DOHH2 (cell line): ENCODE results near the gene H6PD.

Experiments
- H3F3A ChIP-seq: fragments of 200-600 bp; sonication (generic), shearing (Covaris generic); 2 replicates; pipeline ENCODE4 v1.6.0; 2016; ENCODE audit warnings: antibody characterized with exemption, mild to moderate bottlenecking; ENCODE audit not compliant: control insufficient read depth, insufficient read depth
- H3K27ac ChIP-seq: fragments of 200-600 bp; sonication (generic); 2 replicates; pipeline ENCODE4 v1.5.1; 2014; ENCODE audit warnings: low read depth, mild to moderate bottlenecking, low read length, moderate library complexity
- H3K27me3 ChIP-seq: fragments of 200-600 bp; sonication (generic); 2 replicates; pipeline ENCODE4 v1.6.1; 2014; ENCODE audit warnings: mild to moderate bottlenecking, low read length, mixed read lengths; ENCODE audit not compliant: control insufficient read depth
- H3K36me3 ChIP-seq: fragments of 200-600 bp; sonication (generic); 2 replicates; pipeline ENCODE4 v1.6.1; 2014; ENCODE audit warnings: mild to moderate bottlenecking, low read length, moderate library complexity, mixed read lengths; ENCODE audit not compliant: control insufficient read depth
- H3K4me1 ChIP-seq: fragments of 200-600 bp; sonication (generic); 2 replicates; pipeline ENCODE4 v1.6.1; 2014; ENCODE audit warnings: mild to moderate bottlenecking, low read length, mixed read lengths; ENCODE audit not compliant: control insufficient read depth
- H3K4me2 ChIP-seq: fragments of 200-600 bp; sonication (generic); 2 replicates; pipeline ENCODE4 v1.6.0; 2014; ENCODE audit warnings: mild to moderate bottlenecking, low read length, moderate library complexity
- H3K4me3 ChIP-seq: fragments of 200-600 bp; sonication (generic); 2 replicates; pipeline ENCODE4 v1.5.1; 2014; ENCODE audit warnings: mild to moderate bottlenecking, low read length, mixed read lengths
- H3K79me2 ChIP-seq: fragments of 200-600 bp; sonication (generic); 2 replicates; pipeline ENCODE4 v1.6.1; 2014; ENCODE audit warnings: mild to moderate bottlenecking, low read length, mixed read lengths; ENCODE audit not compliant: control insufficient read depth
- H3K9me2 ChIP-seq: fragments of 200-600 bp; sonication (generic); replicated peaks from 2 replicates; pipeline ENCODE4 v1.6.1; 2014; ENCODE audit warnings: mild to moderate bottlenecking, low read length, mixed read lengths; ENCODE audit not compliant: control insufficient read depth
- H3K9me3 ChIP-seq: fragments of 200-600 bp; sonication (generic); 2 replicates; pipeline ENCODE4 v1.6.1; 2014; ENCODE audit warnings: antibody characterized with exemption, low read length, mixed read lengths; ENCODE audit not compliant: control insufficient read depth, insufficient read depth
- H4K20me1 ChIP-seq: fragments of 200-600 bp; sonication (generic); 2 replicates; pipeline ENCODE4 v1.6.0; 2014; ENCODE audit warnings: low read depth, mild to moderate bottlenecking, antibody characterized with exemption, low read length, moderate library complexity; ENCODE audit not compliant: control insufficient read depth, insufficient read depth
- EZH2phosphoT487 ChIP-seq: fragments of 200-600 bp; sonication (generic); IDR thresholded peaks from 2 replicates; pipeline ENCODE4 v1.6.1; 2017; ENCODE audit warnings: borderline replicate concordance, mild to moderate bottlenecking, antibody characterized with exemption, low read length, moderate library complexity, mixed read lengths
- TF ChIP-seq, protein P1 (sequence below): fragments of 200-600 bp; sonication (generic); IDR thresholded peaks from one replicate; pipeline ENCODE4 v1.5.1; 2014; ENCODE audit warnings: antibody characterized with exemption, mild to moderate bottlenecking, low read depth, low read length; ENCODE audit not compliant: poor library complexity, severe bottlenecking

Gene H6PD

GRCh38 chr1:9292361-9293240, 58.0 kb downstream of the H6PD start, which contains the start of gene SPSB1:
Gene SPSB1 (plus strand): TSS chr1:9292894. CDS start chr1:9355892, 62,998 bp downstream.
- H3K27me3 ChIP-seq, result peaks cover 6% of the 10 kb centered on the region
- H3K27ac ChIP-seq, result no peak within 1 kb of the TSS
- peak within 1 kb of the TSS; percentile 92 for H3K4me2 ChIP-seq

DNA sequence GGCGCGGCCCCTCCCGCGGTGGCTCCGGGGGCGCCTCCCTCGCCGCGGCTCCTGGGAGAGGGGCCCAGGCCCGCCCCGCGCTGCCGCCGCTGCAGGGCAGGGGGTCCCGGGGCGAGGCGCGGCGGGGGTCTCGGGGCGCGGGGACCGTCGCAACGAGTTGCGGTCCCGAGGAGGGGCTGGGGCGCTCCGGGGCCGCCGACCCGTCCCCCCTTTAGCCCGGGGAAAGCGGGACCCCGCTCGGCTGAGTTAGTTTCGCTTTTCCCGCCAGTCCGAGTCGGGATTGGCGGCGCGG, 58.6 kb downstream of the H6PD start:
- H3K79me2 ChIP-seq, result peaks cover 49% of the 10 kb centered on the region
- no peaks in the 10 kb centered on the region for H3K9me2 ChIP-seq
- peak overlapping the region; percentile 92 for H3K4me2 ChIP-seq
- peaks cover 25% of the 10 kb centered on the region for H3K4me1 ChIP-seq
- TF ChIP-seq, protein P1, sequence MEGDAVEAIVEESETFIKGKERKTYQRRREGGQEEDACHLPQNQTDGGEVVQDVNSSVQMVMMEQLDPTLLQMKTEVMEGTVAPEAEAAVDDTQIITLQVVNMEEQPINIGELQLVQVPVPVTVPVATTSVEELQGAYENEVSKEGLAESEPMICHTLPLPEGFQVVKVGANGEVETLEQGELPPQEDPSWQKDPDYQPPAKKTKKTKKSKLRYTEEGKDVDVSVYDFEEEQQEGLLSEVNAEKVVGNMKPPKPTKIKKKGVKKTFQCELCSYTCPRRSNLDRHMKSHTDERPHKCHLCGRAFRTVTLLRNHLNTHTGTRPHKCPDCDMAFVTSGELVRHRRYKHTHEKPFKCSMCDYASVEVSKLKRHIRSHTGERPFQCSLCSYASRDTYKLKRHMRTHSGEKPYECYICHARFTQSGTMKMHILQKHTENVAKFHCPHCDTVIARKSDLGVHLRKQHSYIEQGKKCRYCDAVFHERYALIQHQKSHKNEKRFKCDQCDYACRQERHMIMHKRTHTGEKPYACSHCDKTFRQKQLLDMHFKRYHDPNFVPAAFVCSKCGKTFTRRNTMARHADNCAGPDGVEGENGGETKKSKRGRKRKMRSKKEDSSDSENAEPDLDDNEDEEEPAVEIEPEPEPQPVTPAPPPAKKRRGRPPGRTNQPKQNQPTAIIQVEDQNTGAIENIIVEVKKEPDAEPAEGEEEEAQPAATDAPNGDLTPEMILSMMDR, result no peak
- no peak for TF ChIP-seq EZH2phosphoT487
- peaks cover 2% of the 10 kb centered on the region; the same call in 1 of the 2 replicates for H3F3A ChIP-seq
- peak overlapping the region; percentile 91 for H3K4me3 ChIP-seq
- H4K20me1 ChIP-seq, result peaks cover 12% of the 10 kb centered on the region
- H3K27me3 ChIP-seq, result peaks cover 6% of the 10 kb centered on the region
- H3K36me3 ChIP-seq, result no peaks in the 10 kb centered on the region
- peaks cover 4% of the 10 kb centered on the region; the same call in 1 of the 2 replicates for H3K9me3 ChIP-seq
- no peak overlapping the region for H3K27ac ChIP-seq

More at GRCh38 chr1:9292361-9293240, 58.0 kb downstream of the H6PD start, which contains the start of gene SPSB1:
- peaks cover 25% of the 10 kb centered on the region for H3K4me1 ChIP-seq
- no peaks in the 10 kb centered on the region for H3K9me2 ChIP-seq
- peaks cover 8% of the 10 kb centered on the region for H3K9me3 ChIP-seq
- H4K20me1 ChIP-seq, result peaks cover 12% of the 10 kb centered on the region
- peaks cover 45% of the 10 kb centered on the region for H3K79me2 ChIP-seq
- TF ChIP-seq, protein P1, result no peak
- no peak for TF ChIP-seq EZH2phosphoT487
- no peaks in the 10 kb centered on the region for H3K36me3 ChIP-seq
- H3K4me3 ChIP-seq, result peak within 1 kb of the TSS; percentile 91
- H3F3A ChIP-seq, result peaks cover 2% of the 10 kb centered on the region; the same call in 1 of the 2 replicates

- H3K9me3 ChIP-seq, result no peaks in the 10 kb centered on the region
- peaks cover 54% of the 10 kb centered on the region for H3K79me2 ChIP-seq
- H3K4me3 ChIP-seq, result peak overlapping the region; percentile 91
- no peak overlapping the region for H3K27ac ChIP-seq
- H3K27me3 ChIP-seq, result peaks cover 6% of the 10 kb centered on the region
- H3K9me2 ChIP-seq, result no peaks in the 10 kb centered on the region
- no peaks in the 10 kb centered on the region for H3K36me3 ChIP-seq
- no peak for TF ChIP-seq EZH2phosphoT487
- TF ChIP-seq, protein P1, result no peak
- H4K20me1 ChIP-seq, result peaks cover 12% of the 10 kb centered on the region
- peaks cover 2% of the 10 kb centered on the region; the same call in 1 of the 2 replicates for H3F3A ChIP-seq
- peak overlapping the region; percentile 92 for H3K4me2 ChIP-seq
- H3K4me1 ChIP-seq, result peaks cover 25% of the 10 kb centered on the region
Measured at GRCh38 chr1:9293533-9294404, 59.2 kb downstream of the H6PD start.
